ENCODE measurements around the gene SPRY2. TPM values are rescaled to one million over a fixed set of nuclear protein-coding genes. Genes with fewer than 3 reads are reported as not detected.

The SPRY2 gene
- total RNA-seq, 1 donor from 2014 or later = 48.7 TPM

GRCh38 chr13:80319004-80319403, 21.9 kb downstream of the SPRY2 start:
- Mint-ChIP-seq H3K27me3 (no peaks in the 10 kb centered on the region), H3K4me1 (ENCODE audit: unreplicated experiment) (peaks cover under 1% of the 10 kb centered on the region), H3K36me3 (peaks cover 13% of the 10 kb centered on the region), H3K9me3 (peaks cover 10% of the 10 kb centered on the region), H3K4me3 (no peak overlapping the region), H3K27ac (no peak overlapping the region)
- TF ChIP-seq, protein P1, sequence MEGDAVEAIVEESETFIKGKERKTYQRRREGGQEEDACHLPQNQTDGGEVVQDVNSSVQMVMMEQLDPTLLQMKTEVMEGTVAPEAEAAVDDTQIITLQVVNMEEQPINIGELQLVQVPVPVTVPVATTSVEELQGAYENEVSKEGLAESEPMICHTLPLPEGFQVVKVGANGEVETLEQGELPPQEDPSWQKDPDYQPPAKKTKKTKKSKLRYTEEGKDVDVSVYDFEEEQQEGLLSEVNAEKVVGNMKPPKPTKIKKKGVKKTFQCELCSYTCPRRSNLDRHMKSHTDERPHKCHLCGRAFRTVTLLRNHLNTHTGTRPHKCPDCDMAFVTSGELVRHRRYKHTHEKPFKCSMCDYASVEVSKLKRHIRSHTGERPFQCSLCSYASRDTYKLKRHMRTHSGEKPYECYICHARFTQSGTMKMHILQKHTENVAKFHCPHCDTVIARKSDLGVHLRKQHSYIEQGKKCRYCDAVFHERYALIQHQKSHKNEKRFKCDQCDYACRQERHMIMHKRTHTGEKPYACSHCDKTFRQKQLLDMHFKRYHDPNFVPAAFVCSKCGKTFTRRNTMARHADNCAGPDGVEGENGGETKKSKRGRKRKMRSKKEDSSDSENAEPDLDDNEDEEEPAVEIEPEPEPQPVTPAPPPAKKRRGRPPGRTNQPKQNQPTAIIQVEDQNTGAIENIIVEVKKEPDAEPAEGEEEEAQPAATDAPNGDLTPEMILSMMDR (conservative IDR thresholded peaks at IDR 0.05) = no peak
- DNase-seq (ENCODE audit: extremely low spot score, unreplicated experiment) = no peak

- no peaks in the 10 kb centered on the region for H3K27me3 Mint-ChIP-seq
- H3K9me3 Mint-ChIP-seq = peaks cover 6% of the 10 kb centered on the region
- H3K27ac Mint-ChIP-seq = no peak overlapping the region
- no peak for DNase-seq (ENCODE audit: extremely low spot score, unreplicated experiment)
- H3K4me3 Mint-ChIP-seq = no peak overlapping the region
- H3K4me1 Mint-ChIP-seq (ENCODE audit: unreplicated experiment) = peaks cover 15% of the 10 kb centered on the region
- peaks cover 9% of the 10 kb centered on the region for H3K36me3 Mint-ChIP-seq
- TF ChIP-seq, protein P1 (conservative IDR thresholded peaks at IDR 0.05) = no peak
Measured at GRCh38 chr13:80314711-80315653, 25.9 kb downstream of the SPRY2 start.

DNA sequence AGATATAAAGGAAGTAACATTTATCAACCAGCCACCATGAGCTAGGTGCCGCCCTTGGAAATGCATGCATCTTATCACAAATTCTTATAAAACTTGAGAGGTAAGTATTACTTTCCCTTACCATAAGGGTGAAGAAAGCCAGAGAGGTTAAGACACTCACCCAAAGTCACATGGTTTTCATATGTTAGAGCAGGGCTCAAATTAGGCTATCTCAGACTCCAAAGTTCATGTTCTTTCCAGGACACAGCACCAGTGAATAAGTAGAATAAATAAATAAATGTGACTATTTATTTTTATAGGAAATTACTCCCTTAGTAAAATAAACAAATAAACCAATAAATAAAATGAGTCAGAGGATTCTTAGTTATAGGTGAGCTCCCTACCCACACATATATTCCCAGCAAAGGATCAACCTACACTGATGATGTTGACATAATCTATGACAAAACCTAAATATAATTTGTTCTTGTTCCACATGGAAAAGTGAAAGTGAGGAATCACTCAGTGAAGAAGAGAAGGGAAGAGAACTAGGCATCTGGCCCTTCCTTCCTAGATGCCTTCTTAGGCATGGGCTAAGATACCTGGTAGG, 27.2 kb downstream of the SPRY2 start:
- Mint-ChIP-seq H3K27ac (no peak overlapping the region), H3K9me3 (no peaks in the 10 kb centered on the region), H3K27me3 (no peaks in the 10 kb centered on the region), H3K36me3 (peaks cover 3% of the 10 kb centered on the region), H3K4me3 (no peak overlapping the region), H3K4me1 (ENCODE audit: unreplicated experiment) (peaks cover 15% of the 10 kb centered on the region)
- TF ChIP-seq, protein P1 (conservative IDR thresholded peaks at IDR 0.05) = no peak
- DNase-seq (ENCODE audit: extremely low spot score, unreplicated experiment) = no peak

GRCh38 chr13:80312967-80313366, 28.0 kb downstream of the SPRY2 start:
- DNase-seq (ENCODE audit: extremely low spot score, unreplicated experiment) = no peak
- H3K9me3 Mint-ChIP-seq = no peaks in the 10 kb centered on the region
- H3K36me3 Mint-ChIP-seq = peaks cover 3% of the 10 kb centered on the region
- peaks cover 15% of the 10 kb centered on the region for H3K4me1 Mint-ChIP-seq (ENCODE audit: unreplicated experiment)
- TF ChIP-seq, protein P1 (conservative IDR thresholded peaks at IDR 0.05) = no peak
- no peak overlapping the region for H3K27ac Mint-ChIP-seq
- H3K4me3 Mint-ChIP-seq = no peak overlapping the region
- no peaks in the 10 kb centered on the region for H3K27me3 Mint-ChIP-seq

DNA sequence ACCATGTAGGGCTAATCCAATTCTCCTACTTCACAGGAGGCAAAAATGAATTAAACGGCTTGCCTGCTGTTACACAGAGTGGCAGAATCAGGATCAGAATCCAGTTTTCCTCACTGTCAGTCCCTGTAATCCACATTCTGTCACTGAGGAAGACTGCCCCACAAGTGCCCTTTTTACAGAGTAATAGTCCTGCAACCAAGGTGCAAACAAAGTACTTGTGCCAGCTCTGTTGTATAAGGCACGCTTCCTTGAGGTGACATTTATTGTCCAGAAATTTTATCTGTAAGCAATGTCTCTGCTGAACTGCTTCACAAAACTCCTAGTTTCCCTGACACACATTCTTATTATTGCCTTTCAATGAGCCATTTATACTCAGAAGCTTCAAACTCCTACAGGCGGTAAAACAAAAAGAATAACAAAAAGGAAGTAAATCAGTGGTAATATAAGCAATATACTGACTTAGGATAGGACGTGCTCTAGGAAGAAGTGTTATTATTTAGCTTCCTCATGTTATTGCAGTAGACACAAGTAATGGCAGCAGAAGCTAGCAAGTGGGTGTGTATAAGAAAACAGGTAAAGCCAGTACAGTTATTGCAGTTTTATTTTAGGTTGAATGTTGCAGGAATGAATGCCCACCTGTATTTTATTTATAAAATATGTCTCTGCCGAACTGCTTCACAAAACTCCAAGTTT, 28.8 kb downstream of the SPRY2 start:
- DNase-seq (ENCODE audit: extremely low spot score, unreplicated experiment) = no peak
- Mint-ChIP-seq H3K4me1 (ENCODE audit: unreplicated experiment) (peaks cover 19% of the 10 kb centered on the region), H3K4me3 (no peak overlapping the region), H3K27ac (peak overlapping the region; percentile 33), H3K9me3 (no peaks in the 10 kb centered on the region), H3K36me3 (peaks cover 3% of the 10 kb centered on the region), H3K27me3 (no peaks in the 10 kb centered on the region)
- TF ChIP-seq, protein P1 (conservative IDR thresholded peaks at IDR 0.05) = no peak
